Measurements from ENCODE around the gene CSK. TPM values are rescaled to one million over a fixed set of nuclear protein-coding genes. Genes with fewer than 3 reads are reported as not detected.

CSK gene
- total RNA-seq, 3 donors from 2014 or later (not counting 1 experiment from before 2014, with no cell fraction given): 282 to 334 (median 287) TPM

GRCh38 chr15:74817370-74817737 lies 35.5 kb downstream of the CSK start:
- H3K9me3 ChIP-seq (ENCODE audit: control insufficient read depth, insufficient read depth, low read length): no peaks in the 10 kb centered on the region
- intact Hi-C loops (cut with micrococcal nuclease): no loop called here
- H3K36me3 Mint-ChIP-seq: no peaks in the 10 kb centered on the region
- no peaks in the 10 kb centered on the region for H3K27me3 ChIP-seq (ENCODE audit: control insufficient read depth, insufficient read depth, low read length)
- no peak overlapping the region for H3K27ac Mint-ChIP-seq
- 64% methylated on average over 9 of the region's 9 CpGs for WGBS (ENCODE audit: insufficient coverage)
- DNase-seq (no peak), ATAC-seq (no peak)
- peaks cover 7 to 22% of the 10 kb centered on the region in 2 donors for H3K4me1 Mint-ChIP-seq
- H3K9me3 Mint-ChIP-seq: no peaks in the 10 kb centered on the region
- H3K27me3 Mint-ChIP-seq (ENCODE audit: low read depth in 2 of 2): peaks cover 0 to 8% of the 10 kb centered on the region in 2 donors
- no peak overlapping the region for H3K27ac ChIP-seq (ENCODE audit: low read length)
- peaks cover 15% of the 10 kb centered on the region for H3K4me1 ChIP-seq (ENCODE audit: control insufficient read depth, insufficient read depth, low read length)
- H3K4me3 Mint-ChIP-seq: no peak overlapping the region
- H3K36me3 ChIP-seq (ENCODE audit: control insufficient read depth, insufficient read depth, low read length): no peaks in the 10 kb centered on the region
- H3K4me3 ChIP-seq (ENCODE audit: low read length): no peak overlapping the region
- no peak for TF ChIP-seq CTCF (IDR thresholded peaks at IDR 0.05)

- no peak for DNase-seq
- no peaks in the 10 kb centered on the region for H3K27me3 ChIP-seq (ENCODE audit: control insufficient read depth, insufficient read depth, low read length)
- no peak for ATAC-seq
- TF ChIP-seq CTCF (IDR thresholded peaks at IDR 0.05): no peak
- 90% methylated on average over 5 of the region's 5 CpGs for WGBS (ENCODE audit: insufficient coverage)
- no peak overlapping the region for H3K27ac ChIP-seq (ENCODE audit: low read length)
- H3K27ac Mint-ChIP-seq: no peak overlapping the region
- peaks cover 7 to 22% of the 10 kb centered on the region in 2 donors for H3K4me1 Mint-ChIP-seq
- H3K9me3 ChIP-seq (ENCODE audit: control insufficient read depth, insufficient read depth, low read length): no peaks in the 10 kb centered on the region
- no peak overlapping the region for H3K4me3 Mint-ChIP-seq
- no peaks in the 10 kb centered on the region for H3K9me3 Mint-ChIP-seq
- no peak overlapping the region for H3K4me3 ChIP-seq (ENCODE audit: low read length)
- peaks cover 0 to 9% of the 10 kb centered on the region in 2 donors for H3K27me3 Mint-ChIP-seq (ENCODE audit: low read depth in 2 of 2)
- no peaks in the 10 kb centered on the region for H3K36me3 Mint-ChIP-seq
- intact Hi-C loops (cut with micrococcal nuclease): no loop called here
- H3K4me1 ChIP-seq (ENCODE audit: control insufficient read depth, insufficient read depth, low read length): peaks cover 15% of the 10 kb centered on the region
- H3K36me3 ChIP-seq (ENCODE audit: control insufficient read depth, insufficient read depth, low read length): no peaks in the 10 kb centered on the region
Observed at GRCh38 chr15:74820056-74820455, 38.2 kb downstream of the CSK start.

GRCh38 chr15:74821091-74821789 lies 39.4 kb downstream of the CSK start:
- Histone ChIP-seq H3K27ac (ENCODE audit: low read length) (no peak overlapping the region), H3K9me3 (ENCODE audit: control insufficient read depth, insufficient read depth, low read length) (no peaks in the 10 kb centered on the region), H3K27me3 (ENCODE audit: control insufficient read depth, insufficient read depth, low read length) (peaks cover 6% of the 10 kb centered on the region), H3K4me3 (ENCODE audit: low read length) (no peak overlapping the region), H3K36me3 (ENCODE audit: control insufficient read depth, insufficient read depth, low read length) (no peaks in the 10 kb centered on the region), H3K4me1 (ENCODE audit: control insufficient read depth, insufficient read depth, low read length) (peaks cover 17% of the 10 kb centered on the region)
- no peaks in the 10 kb centered on the region for H3K36me3 Mint-ChIP-seq
- no peak for ATAC-seq
- no peak overlapping the region for H3K4me3 Mint-ChIP-seq
- peaks cover 0 to 10% of the 10 kb centered on the region in 2 donors for H3K27me3 Mint-ChIP-seq (ENCODE audit: low read depth in 2 of 2)
- H3K9me3 Mint-ChIP-seq: no peaks in the 10 kb centered on the region
- DNase-seq: no peak
- intact Hi-C loops (cut with micrococcal nuclease): no loop called here
- TF ChIP-seq CTCF (IDR thresholded peaks at IDR 0.05): no peak
- H3K27ac Mint-ChIP-seq: no peak overlapping the region
- 70% methylated on average over 11 of the region's 11 CpGs for WGBS (ENCODE audit: insufficient coverage)
- H3K4me1 Mint-ChIP-seq: peaks cover 7 to 16% of the 10 kb centered on the region in 2 donors

GRCh38 chr15:74821790-74822158 lies 39.9 kb downstream of the CSK start:
- WGBS (ENCODE audit: insufficient coverage): 94% methylated on average over 7 of the region's 7 CpGs
- DNase-seq (no peak), ATAC-seq (no peak)
- no peaks in the 10 kb centered on the region for H3K36me3 Mint-ChIP-seq
- intact Hi-C loops (cut with micrococcal nuclease): no loop called here
- Histone ChIP-seq H3K9me3 (ENCODE audit: control insufficient read depth, insufficient read depth, low read length) (no peaks in the 10 kb centered on the region), H3K27me3 (ENCODE audit: control insufficient read depth, insufficient read depth, low read length) (peaks cover 9% of the 10 kb centered on the region), H3K4me1 (ENCODE audit: control insufficient read depth, insufficient read depth, low read length) (peaks cover 21% of the 10 kb centered on the region), H3K36me3 (ENCODE audit: control insufficient read depth, insufficient read depth, low read length) (no peaks in the 10 kb centered on the region), H3K27ac (ENCODE audit: low read length) (no peak overlapping the region), H3K4me3 (ENCODE audit: low read length) (no peak overlapping the region)
- H3K27ac Mint-ChIP-seq: no peak overlapping the region
- TF ChIP-seq CTCF (IDR thresholded peaks at IDR 0.05): no peak
- peaks cover 7 to 21% of the 10 kb centered on the region in 2 donors for H3K4me1 Mint-ChIP-seq
- H3K4me3 Mint-ChIP-seq: no peak overlapping the region
- H3K27me3 Mint-ChIP-seq (ENCODE audit: low read depth in 2 of 2): peaks cover 0 to 13% of the 10 kb centered on the region in 2 donors
- no peaks in the 10 kb centered on the region for H3K9me3 Mint-ChIP-seq

Measured in natural killer cell (primary cell).